Neural cell (in vitro differentiated cells): ENCODE results near the gene HTD2. TPM values are rescaled to one million over a fixed set of nuclear protein-coding genes. Genes with fewer than 3 reads are reported as not detected.
"Not testable (repeated sequence)": the region's sequence is repeated elsewhere in the genome, so short reads cannot be mapped to it uniquely, and the experiment has no call there.

Experiments
- H2AFZ ChIP-seq: fragments of 200-600, 300-800 bp; sonication (generic), shearing (Covaris generic); 2 replicates; pipeline ENCODE4 v1.6.0; 2014; ENCODE audit warnings: low read depth, mild to moderate bottlenecking, antibody characterized with exemption, low read length, moderate library complexity
- H3F3A ChIP-seq: fragments of 200-600 bp; shearing (Covaris generic); 2 replicates; pipeline ENCODE4 v1.6.1; 2016; ENCODE audit warnings: mild to moderate bottlenecking, moderate library complexity, mixed read lengths, antibody characterized with exemption, low read length; ENCODE audit not compliant: insufficient read depth, poor library complexity, severe bottlenecking
- H3K27ac ChIP-seq: fragments of 200-600, 300-800 bp; sonication (generic), shearing (Covaris generic); 2 replicates; pipeline ENCODE4 v1.5.1; 2014; ENCODE audit warnings: mild to moderate bottlenecking, low read length, moderate library complexity
- H3K27me3 ChIP-seq: fragments of 300-800, 200-600 bp; sonication (generic), shearing (Covaris generic); 2 replicates; pipeline ENCODE4 v1.6.0; 2014; ENCODE audit warnings: mild to moderate bottlenecking, low read depth, low read length, moderate library complexity; ENCODE audit not compliant: insufficient read depth
- H3K36me3 ChIP-seq: fragments of 300-800, 200-600 bp; sonication (generic), shearing (Covaris generic); 2 replicates; pipeline ENCODE4 v1.5.1; 2014; ENCODE audit warnings: mild to moderate bottlenecking, antibody characterized with exemption, low read length, moderate library complexity; ENCODE audit not compliant: insufficient read depth
- H3K4me2 ChIP-seq: fragments of 300-800, 200-600 bp; sonication (generic), shearing (Covaris generic); 2 replicates; pipeline ENCODE4 v1.6.0; 2014; ENCODE audit warnings: mild to moderate bottlenecking, low read length
- H3K4me3 ChIP-seq: fragments of 300-800, 200-600 bp; sonication (generic), shearing (Covaris generic); 2 replicates; pipeline ENCODE4 v1.5.1; 2014; ENCODE audit warnings: mild to moderate bottlenecking, low read length, moderate library complexity
- H3K79me2 ChIP-seq: fragments of 200-600 bp; shearing (Covaris generic); replicated peaks from 2 replicates; pipeline ENCODE4 v1.6.0; 2014; ENCODE audit warnings: mild to moderate bottlenecking, low read length, moderate library complexity; ENCODE audit not compliant: insufficient read depth
- H3K9ac ChIP-seq: fragments of 300-800, 200-600 bp; sonication (generic), shearing (Covaris generic); 2 replicates; pipeline ENCODE4 v1.6.1; 2016; ENCODE audit warnings: mild to moderate bottlenecking, low read length, mixed read lengths
- H3K9me2 ChIP-seq: fragments of 200-600 bp; shearing (Covaris generic); 2 replicates; pipeline ENCODE4 v1.6.1; 2016; ENCODE audit warnings: mild to moderate bottlenecking, low read length, mixed read lengths; ENCODE audit not compliant: insufficient read depth
- H3K9me3 ChIP-seq: fragments of 200-600, 300-800 bp; sonication (generic), shearing (Covaris generic); 2 replicates; pipeline ENCODE4 v1.6.1; 2016; ENCODE audit warnings: mild to moderate bottlenecking, mixed run types, low read length, moderate library complexity, mixed read lengths
- H4K20me1 ChIP-seq: fragments of 200-600 bp; shearing (Covaris generic); 2 replicates; pipeline ENCODE4 v1.6.1; 2016; ENCODE audit warnings: mild to moderate bottlenecking, mixed run types; ENCODE audit not compliant: insufficient read depth
- EP300 ChIP-seq: fragments of 450-650 bp; conservative IDR thresholded peaks from 2 replicates; pipeline ENCODE4 v1.6.1; 2014; ENCODE audit warnings: antibody characterized with exemption, mild to moderate bottlenecking, moderate library complexity; ENCODE audit not compliant: poor library complexity, severe bottlenecking
- EZH2 ChIP-seq: fragments of 200-600, 300-800 bp; shearing (Covaris generic), sonication (generic); IDR thresholded peaks from 2 replicates; pipeline ENCODE4 v1.6.1; 2014; ENCODE audit warnings: antibody characterized with exemption, low read length, borderline replicate concordance, mild to moderate bottlenecking; ENCODE audit not compliant: insufficient read depth, poor library complexity, severe bottlenecking
- MXI1 ChIP-seq: fragments of 450-650 bp; conservative IDR thresholded peaks from 2 replicates; pipeline ENCODE4 v1.6.1; 2014; ENCODE audit warnings: antibody characterized with exemption, mild to moderate bottlenecking; ENCODE audit not compliant: poor library complexity, severe bottlenecking
- POLR2AphosphoS5 ChIP-seq: IDR thresholded peaks from 2 replicates; pipeline ENCODE4 v1.6.1; 2012
- RAD21 ChIP-seq: fragments of 450-650 bp; conservative IDR thresholded peaks from 2 replicates; pipeline ENCODE4 v1.6.1; 2014; ENCODE audit warnings: antibody characterized with exemption, mild to moderate bottlenecking, moderate library complexity
- REST ChIP-seq: IDR thresholded peaks from 2 replicates; pipeline ENCODE4 v1.6.1; 2012; ENCODE audit warnings: borderline replicate concordance
- SMC3 ChIP-seq: fragments of 450-650 bp; conservative IDR thresholded peaks from 2 replicates; pipeline ENCODE4 v1.6.1; 2014; ENCODE audit warnings: antibody characterized with exemption, mild to moderate bottlenecking, moderate library complexity; ENCODE audit not compliant: poor library complexity
- TAF1 ChIP-seq: IDR thresholded peaks from 2 replicates; pipeline ENCODE4 v1.6.1; 2012; ENCODE audit warnings: low read depth
- polyA plus RNA-seq: library from polyadenylated mRNA; depleted of rRNA; stranded (reverse); fragments of >200 nt; gene quantifications from 2 replicates; pipeline ENCODE4 v1.2.3, GENCODE V29; 2014
- TF ChIP-seq, protein P1 (sequence below): fragments of 450-650 bp; IDR thresholded peaks from 2 replicates; pipeline ENCODE4 v1.5.1; 2014; ENCODE audit warnings: antibody characterized with exemption, mild to moderate bottlenecking, moderate library complexity; ENCODE audit not compliant: poor library complexity, severe bottlenecking

Gene HTD2
- polyA plus RNA-seq, 1 donor from 2014 or later = 19.0 TPM

- TF ChIP-seq POLR2AphosphoS5 (no peak), TAF1 (no peak), SMC3 (no peak), REST (no peak), EP300 (no peak), EZH2 (no peak), RAD21 (no peak), MXI1 (no peak)
- TF ChIP-seq, protein P1, sequence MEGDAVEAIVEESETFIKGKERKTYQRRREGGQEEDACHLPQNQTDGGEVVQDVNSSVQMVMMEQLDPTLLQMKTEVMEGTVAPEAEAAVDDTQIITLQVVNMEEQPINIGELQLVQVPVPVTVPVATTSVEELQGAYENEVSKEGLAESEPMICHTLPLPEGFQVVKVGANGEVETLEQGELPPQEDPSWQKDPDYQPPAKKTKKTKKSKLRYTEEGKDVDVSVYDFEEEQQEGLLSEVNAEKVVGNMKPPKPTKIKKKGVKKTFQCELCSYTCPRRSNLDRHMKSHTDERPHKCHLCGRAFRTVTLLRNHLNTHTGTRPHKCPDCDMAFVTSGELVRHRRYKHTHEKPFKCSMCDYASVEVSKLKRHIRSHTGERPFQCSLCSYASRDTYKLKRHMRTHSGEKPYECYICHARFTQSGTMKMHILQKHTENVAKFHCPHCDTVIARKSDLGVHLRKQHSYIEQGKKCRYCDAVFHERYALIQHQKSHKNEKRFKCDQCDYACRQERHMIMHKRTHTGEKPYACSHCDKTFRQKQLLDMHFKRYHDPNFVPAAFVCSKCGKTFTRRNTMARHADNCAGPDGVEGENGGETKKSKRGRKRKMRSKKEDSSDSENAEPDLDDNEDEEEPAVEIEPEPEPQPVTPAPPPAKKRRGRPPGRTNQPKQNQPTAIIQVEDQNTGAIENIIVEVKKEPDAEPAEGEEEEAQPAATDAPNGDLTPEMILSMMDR = no peak
- Histone ChIP-seq H3K79me2 (no peaks in the 10 kb centered on the region), H2AFZ (no peak overlapping the region), H3K4me3 (no peak overlapping the region), H3K36me3 (no peaks in the 10 kb centered on the region), H3K27me3 (no peaks in the 10 kb centered on the region), H4K20me1 (no peaks in the 10 kb centered on the region), H3K9ac (no peak overlapping the region), H3K9me3 (no peaks in the 10 kb centered on the region), H3K4me2 (no peak overlapping the region), H3K9me2 (no peaks in the 10 kb centered on the region), H3F3A (no peaks in the 10 kb centered on the region), H3K27ac (no peak overlapping the region)
These were observed 19.0 kb upstream of the HTD2 start for GRCh38 chr3:58287354-58287753.

DNA sequence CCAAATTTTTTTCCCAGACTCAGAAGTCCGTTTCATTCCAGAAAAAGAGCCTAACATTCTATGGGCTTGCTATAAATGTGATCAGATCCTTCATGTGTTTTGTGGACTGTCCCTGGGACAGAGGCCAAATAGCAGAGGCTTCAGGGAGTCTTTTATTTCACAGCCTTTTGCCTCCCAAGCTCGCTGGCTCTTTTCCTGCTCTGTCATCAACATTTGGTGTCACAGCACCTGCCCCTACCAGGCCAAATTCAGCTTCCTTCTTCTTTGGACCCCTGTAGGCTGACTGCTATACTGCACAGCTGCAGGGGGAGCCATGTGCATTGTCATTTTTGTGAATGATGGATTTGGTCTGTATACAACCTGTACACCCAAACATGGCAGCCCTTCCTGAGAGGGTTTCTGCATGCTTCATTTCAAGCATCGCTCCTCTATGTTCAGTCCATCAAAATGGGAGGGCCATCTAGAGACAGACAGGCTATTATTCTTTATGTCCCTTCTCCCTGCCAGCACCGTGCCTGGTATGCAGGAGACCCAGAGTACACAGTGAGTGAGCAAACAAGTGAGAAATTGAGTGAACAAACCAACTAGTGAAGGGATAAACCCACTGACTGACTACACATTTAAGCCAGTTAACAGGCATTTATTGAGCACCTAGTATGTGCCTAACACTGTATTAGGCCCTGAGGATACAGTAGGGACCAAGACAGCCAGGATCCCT is 18.1 kb upstream of the HTD2 start:
- no peaks in the 10 kb centered on the region for H3K79me2 ChIP-seq
- H3K36me3 ChIP-seq = no peaks in the 10 kb centered on the region
- H4K20me1 ChIP-seq = no peaks in the 10 kb centered on the region
- TF ChIP-seq MXI1 (no peak), EP300 (no peak), RAD21 (no peak), TAF1 (no peak), REST (no peak), POLR2AphosphoS5 (no peak), EZH2 (no peak), SMC3 (no peak)
- TF ChIP-seq, protein P1 = no peak
- no peaks in the 10 kb centered on the region for H3K9me3 ChIP-seq
- no peak overlapping the region for H3K4me3 ChIP-seq
- no peaks in the 10 kb centered on the region for H3K9me2 ChIP-seq
- H3K4me2 ChIP-seq = no peak overlapping the region
- no peak overlapping the region for H3K9ac ChIP-seq
- no peaks in the 10 kb centered on the region for H3F3A ChIP-seq
- H3K27ac ChIP-seq = no peak overlapping the region
- no peak overlapping the region for H2AFZ ChIP-seq
- no peaks in the 10 kb centered on the region for H3K27me3 ChIP-seq

DNA sequence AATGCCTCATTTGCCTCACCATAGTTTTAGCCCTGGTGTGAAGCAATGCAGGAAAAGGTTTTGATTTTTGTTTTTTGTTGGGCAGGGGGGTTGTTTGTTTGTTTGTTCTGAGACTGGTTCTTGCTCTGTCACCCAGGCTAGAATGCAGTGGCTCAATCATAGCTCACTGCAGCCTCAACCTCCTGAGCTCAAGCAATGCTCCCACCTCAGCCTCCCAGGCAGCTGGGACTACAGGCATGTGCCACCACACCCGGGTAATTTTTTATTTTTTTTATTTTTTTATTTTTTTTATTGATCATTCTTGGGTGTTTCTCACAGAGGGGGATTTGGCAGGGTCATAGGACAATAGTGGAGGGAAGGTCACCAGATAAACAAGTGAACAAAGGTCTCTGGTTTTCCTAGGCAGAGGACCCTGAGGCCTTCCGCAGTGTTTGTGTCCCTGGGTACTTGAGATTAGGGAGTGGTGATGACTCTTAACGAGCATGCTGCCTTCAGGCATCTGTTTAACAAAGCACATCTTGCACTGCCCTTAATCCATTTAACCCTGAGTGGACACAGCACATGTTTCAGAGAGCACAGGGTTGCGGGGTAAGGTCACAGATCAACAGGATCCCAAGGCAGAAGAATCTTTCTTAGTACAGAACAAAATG is 17.2 kb upstream of the HTD2 start:
- not testable (repeated sequence) for H2AFZ ChIP-seq, H4K20me1 ChIP-seq, H3K9me2 ChIP-seq, H3K9ac ChIP-seq, H3K27me3 ChIP-seq, H3K4me3 ChIP-seq, H3K36me3 ChIP-seq, H3K27ac ChIP-seq, H3K4me2 ChIP-seq, H3F3A ChIP-seq, H3K79me2 ChIP-seq, H3K9me3 ChIP-seq
